GM12878 (cell line): ENCODE measurements around the gene SMIM27. TPM values are rescaled to one million over a fixed set of nuclear protein-coding genes. Genes with fewer than 3 reads are reported as not detected.

Experiments
- GABPA ChIP-seq: IDR thresholded peaks from 2 replicates; pipeline ENCODE4 v1.6.1; 2014; ENCODE audit warnings: antibody characterized with exemption, low read depth, mild to moderate bottlenecking, inconsistent platforms
- JUND ChIP-seq: IDR thresholded peaks from 2 replicates; pipeline ENCODE4 v1.6.1; 2012; ENCODE audit warnings: low read depth, mild to moderate bottlenecking, low read length, improper control_type of control experiment, moderate library complexity
- RUNX3 ChIP-seq: IDR thresholded peaks from 2 replicates; pipeline ENCODE4 v1.6.1; 2012; ENCODE audit warnings: low read length, inconsistent platforms
- ZNF24 ChIP-seq: fragments of 450-650 bp; IDR thresholded peaks from 2 replicates; pipeline ENCODE4 v1.6.1; 2017; ENCODE audit warnings: antibody characterized with exemption, mild to moderate bottlenecking
- ZNF592 ChIP-seq: fragments of 450-650 bp; IDR thresholded peaks from 2 replicates; pipeline ENCODE4 v1.6.1; 2017; ENCODE audit warnings: mild to moderate bottlenecking, moderate library complexity
- ZSCAN29 ChIP-seq: fragments of 450-650 bp; IDR thresholded peaks from 2 replicates; pipeline ENCODE4 v1.6.1; 2017; ENCODE audit warnings: mild to moderate bottlenecking, moderate library complexity
- ZZZ3 ChIP-seq: IDR thresholded peaks from 2 replicates; pipeline ENCODE4 v1.6.1; 2011; ENCODE audit warnings: low read depth; ENCODE audit not compliant: control insufficient read depth, insufficient read length
- polyA plus RNA-seq, 11 experiments: library from polyadenylated mRNA; depleted of rRNA in 4 of 11; unstranded in 6 of 11; stranded (reverse) in 5 of 11; fragments of >200 nt; fragmentation: Nextera tagmentation in 4 of 11; fragmentation: Illumina TruSeq in 1 of 11; extraction: Ambion mirVana in 4 of 11; extraction: Trizol in 1 of 11; gene quantifications; 1 replicate in 1 of 11; 2 replicates in 10 of 11; pipeline versions ENCODE4 v1.2.1 to v1.2.3, GENCODE V29; 2011 to 2016; ENCODE audit warnings: inconsistent platforms in 2 of 11, missing spikeins in 2 of 11, low read depth in 1 of 11
- total RNA-seq, 4 experiments: library from RNA; depleted of rRNA in 3 of 4; stranded (reverse); fragments of >200 nt in 3 of 4; fragmentation: Illumina TruSeq in 1 of 4; extraction: Trizol in 1 of 4; gene quantifications; 2 replicates each; pipeline versions ENCODE4 v1.2.1 to v1.2.3, GENCODE V29; 2013 to 2021
- TF ChIP-seq, protein P1 (sequence below): fragments of 450-650 bp; IDR thresholded peaks from 2 replicates; pipeline ENCODE4 v1.6.1; 2017; ENCODE audit warnings: antibody characterized with exemption, mild to moderate bottlenecking, moderate library complexity

SMIM27 gene
- total and polyA plus RNA-seq, 10 of the 15 experiments (the other 5 are each of a cell fraction or from before 2014, with no cell fraction given), result 12.2 to 47.3 (median 26.5) TPM

DNA sequence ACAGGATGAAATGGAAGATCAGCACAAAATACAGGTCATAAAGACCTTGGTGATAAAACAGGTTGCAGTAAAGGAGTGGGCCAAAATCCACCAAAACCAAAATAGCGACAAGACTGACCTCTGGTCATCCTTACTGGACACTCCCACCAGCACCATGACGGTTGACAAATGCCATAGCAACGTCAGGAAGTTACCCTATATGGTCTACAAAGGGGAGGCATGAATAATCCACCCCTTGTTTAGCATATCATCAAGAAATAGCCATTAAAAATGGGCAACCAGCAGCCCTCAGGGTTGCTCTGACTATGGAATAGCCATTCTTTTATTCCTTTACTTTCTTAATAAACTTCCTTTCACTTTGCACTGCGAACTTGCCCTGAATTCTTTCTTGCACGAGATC lies 26.8 kb downstream of the SMIM27 start (continued):
- no peak for TF ChIP-seq ZNF592
- no peak for TF ChIP-seq GABPA
- TF ChIP-seq ZSCAN29, result no peak
- no peak for TF ChIP-seq ZNF24
- TF ChIP-seq ZZZ3, result no peak
- no peak for TF ChIP-seq JUND
- TF ChIP-seq, protein P1, sequence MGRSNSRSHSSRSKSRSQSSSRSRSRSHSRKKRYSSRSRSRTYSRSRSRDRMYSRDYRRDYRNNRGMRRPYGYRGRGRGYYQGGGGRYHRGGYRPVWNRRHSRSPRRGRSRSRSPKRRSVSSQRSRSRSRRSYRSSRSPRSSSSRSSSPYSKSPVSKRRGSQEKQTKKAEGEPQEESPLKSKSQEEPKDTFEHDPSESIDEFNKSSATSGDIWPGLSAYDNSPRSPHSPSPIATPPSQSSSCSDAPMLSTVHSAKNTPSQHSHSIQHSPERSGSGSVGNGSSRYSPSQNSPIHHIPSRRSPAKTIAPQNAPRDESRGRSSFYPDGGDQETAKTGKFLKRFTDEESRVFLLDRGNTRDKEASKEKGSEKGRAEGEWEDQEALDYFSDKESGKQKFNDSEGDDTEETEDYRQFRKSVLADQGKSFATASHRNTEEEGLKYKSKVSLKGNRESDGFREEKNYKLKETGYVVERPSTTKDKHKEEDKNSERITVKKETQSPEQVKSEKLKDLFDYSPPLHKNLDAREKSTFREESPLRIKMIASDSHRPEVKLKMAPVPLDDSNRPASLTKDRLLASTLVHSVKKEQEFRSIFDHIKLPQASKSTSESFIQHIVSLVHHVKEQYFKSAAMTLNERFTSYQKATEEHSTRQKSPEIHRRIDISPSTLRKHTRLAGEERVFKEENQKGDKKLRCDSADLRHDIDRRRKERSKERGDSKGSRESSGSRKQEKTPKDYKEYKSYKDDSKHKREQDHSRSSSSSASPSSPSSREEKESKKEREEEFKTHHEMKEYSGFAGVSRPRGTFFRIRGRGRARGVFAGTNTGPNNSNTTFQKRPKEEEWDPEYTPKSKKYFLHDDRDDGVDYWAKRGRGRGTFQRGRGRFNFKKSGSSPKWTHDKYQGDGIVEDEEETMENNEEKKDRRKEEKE, result no peak
- TF ChIP-seq RUNX3, result no peak
- TF ChIP-seq, all 136 proteins: peak for 0
